H1 (cell line): ENCODE data around the gene LRP1. TPM values are rescaled to one million over a fixed set of nuclear protein-coding genes. Genes with fewer than 3 reads are reported as not detected.

Experiments used
- CTCF ChIA-PET: fragments of 300-600 bp; sonication (Branson Sonifier 250); formaldehyde crosslinking; loops from one replicate; lab custom pipeline; 2021; ENCODE audit not compliant: partially characterized antibody; lab: Charles Lee
- POLR2A ChIA-PET: fragments of 300-600 bp; sonication (Branson Sonifier 250); formaldehyde crosslinking; loops from one replicate; lab custom pipeline; 2021; ENCODE audit warnings: inconsistent platforms; ENCODE audit not compliant: partially characterized antibody; lab: Charles Lee
- DNase-seq, 2 experiments: peaks; one replicate each; pipeline versions ENCODE4 v3.0.0 to v3.0.0-alpha.2; 2010 to 2022; ENCODE audit warnings: low spot score in 2 of 2, low read depth in 1 of 2, mixed read lengths in 1 of 2
- FAIRE-seq: peaks from 2 replicates; lab custom pipeline; 2011; peaks lifted over from hg19 to GRCh38; lab: Jason Lieb, UNC
- H2AFZ ChIP-seq: 2 replicates; pipeline ENCODE4 v1.8.1; 2012; ENCODE audit warnings: low read length, inconsistent platforms
- H2AK5ac ChIP-seq: 2 replicates; pipeline ENCODE4 v1.6.1; 2013; ENCODE audit warnings: low read depth, low read length
- H2BK120ac ChIP-seq: replicated peaks from 2 replicates; pipeline ENCODE3; 2013; ENCODE audit warnings: low read depth, low read length, inconsistent platforms
- H2BK12ac ChIP-seq: 2 replicates; pipeline ENCODE4 v1.6.1; 2013; ENCODE audit warnings: low read depth, low read length
- H2BK15ac ChIP-seq: 2 replicates; pipeline ENCODE4 v1.6.1; 2013; ENCODE audit warnings: low read length
- H2BK20ac ChIP-seq: 2 replicates; pipeline ENCODE4 v1.6.1; 2013; ENCODE audit warnings: low read length
- H2BK5ac ChIP-seq: 2 replicates; pipeline ENCODE4 v1.6.1; 2013; ENCODE audit warnings: low read depth, low read length
- H3K14ac ChIP-seq: 2 replicates; pipeline ENCODE4 v1.6.1; 2013; ENCODE audit warnings: inconsistent platforms; ENCODE audit not compliant: insufficient read length
- H3K18ac ChIP-seq: 2 replicates; pipeline ENCODE4 v1.6.1; 2013; ENCODE audit warnings: low read length; ENCODE audit errors: extremely low read depth
- H3K23ac ChIP-seq: 2 replicates; pipeline ENCODE4 v1.6.1; 2013; ENCODE audit warnings: inconsistent platforms; ENCODE audit not compliant: insufficient read length
- H3K23me2 ChIP-seq: 2 replicates; pipeline ENCODE4 v1.6.1; 2013; ENCODE audit warnings: low read depth, low read length
- H3K27ac ChIP-seq: 2 replicates; pipeline ENCODE4 v1.6.1; 2011; ENCODE audit warnings: low read depth, low read length, inconsistent platforms
- H3K27me3 ChIP-seq, 4 experiments: replicated peaks in 1 of 4; 1 replicate in 1 of 4; 2 replicates in 3 of 4; pipeline versions ENCODE4 v1.6.1 to v1.8.1; 2011 to 2013; ENCODE audit warnings: low read length in 3 of 4, mild to moderate bottlenecking in 3 of 4, inconsistent platforms in 2 of 4, mixed read lengths in 2 of 4, moderate library complexity in 1 of 4; ENCODE audit not compliant: control insufficient read depth in 3 of 4, insufficient read depth in 3 of 4; ENCODE audit errors: extremely low read depth in 1 of 4
- H3K36me3 ChIP-seq, 4 experiments: 2 replicates each; pipeline versions ENCODE4 v1.6.1 to v1.8.1; 2011 to 2013; ENCODE audit warnings: mild to moderate bottlenecking in 4 of 4, low read length in 3 of 4, moderate library complexity in 2 of 4, control low read depth in 1 of 4, inconsistent platforms in 1 of 4; ENCODE audit not compliant: insufficient read depth in 4 of 4, control insufficient read depth in 2 of 4
- H3K4ac ChIP-seq: replicated peaks from 2 replicates; pipeline ENCODE3; 2013; ENCODE audit warnings: low read length, low read depth, mixed read lengths, inconsistent platforms; ENCODE audit not compliant: insufficient read length
- H3K4me1 ChIP-seq, 4 experiments: replicated peaks in 1 of 4; 1 replicate in 1 of 4; 2 replicates in 3 of 4; pipeline versions ENCODE4 v1.6.1 to v1.8.1; 2011 to 2013; ENCODE audit warnings: low read length in 3 of 4, inconsistent platforms in 2 of 4, mixed read lengths in 1 of 4; ENCODE audit not compliant: insufficient read depth in 4 of 4, control insufficient read depth in 3 of 4
- H3K4me2 ChIP-seq, 2 experiments: 2 replicates each; pipeline versions ENCODE4 v1.6.1 to v1.8.1; 2011 to 2013; ENCODE audit warnings: low read depth in 2 of 2, low read length in 2 of 2, control low read depth in 1 of 2, inconsistent platforms in 1 of 2, mild to moderate bottlenecking in 1 of 2; ENCODE audit not compliant: insufficient read depth in 1 of 2
- H3K4me3 ChIP-seq, 4 experiments: fragments of 200-600, 300-600 bp in 1 of 4; sonication (generic), shearing (Covaris generic), sonication (Bioruptor Twin) in 1 of 4; 2 replicates each; pipeline versions ENCODE4 v1.5.1 to v1.8.1; 2011 to 2016; ENCODE audit warnings: low read length in 4 of 4, low read depth in 3 of 4, control low read depth in 2 of 4, inconsistent platforms in 2 of 4, mild to moderate bottlenecking in 2 of 4, mixed read lengths in 1 of 4, moderate library complexity in 1 of 4; ENCODE audit not compliant: insufficient read depth in 2 of 4; ENCODE audit errors: extremely low read depth in 1 of 4
- H3K56ac ChIP-seq: replicated peaks from 2 replicates; pipeline ENCODE3; 2013; ENCODE audit warnings: low read depth, mild to moderate bottlenecking, mixed read lengths, low read length, inconsistent platforms; ENCODE audit not compliant: insufficient read length
- H3K79me1 ChIP-seq: 2 replicates; pipeline ENCODE4 v1.6.1; 2013; ENCODE audit warnings: low read depth, low read length, control low read depth
- H3K79me2 ChIP-seq, 2 experiments: 2 replicates each; pipeline versions ENCODE4 v1.6.1 to v1.8.1; 2012 to 2013; ENCODE audit warnings: low read length in 2 of 2, mild to moderate bottlenecking in 2 of 2, inconsistent platforms in 1 of 2; ENCODE audit not compliant: insufficient read depth in 2 of 2, control insufficient read depth in 1 of 2
- H3K9ac ChIP-seq, 4 experiments: replicated peaks in 1 of 4; 1 replicate in 1 of 4; 2 replicates in 3 of 4; pipeline versions ENCODE4 v1.6.1 to v1.8.1; 2011 to 2013; ENCODE audit warnings: low read depth in 3 of 4, low read length in 3 of 4, control low read depth in 2 of 4, mild to moderate bottlenecking in 2 of 4, moderate library complexity in 2 of 4, inconsistent platforms in 1 of 4; ENCODE audit errors: extremely low read depth in 1 of 4
- H3K9me3 ChIP-seq, 2 experiments: 2 replicates each; pipeline versions ENCODE4 v1.6.1 to v1.8.1; 2012 to 2013; ENCODE audit warnings: mild to moderate bottlenecking in 2 of 2, moderate library complexity in 2 of 2, control low read depth in 1 of 2, inconsistent platforms in 1 of 2, low read depth in 1 of 2, low read length in 1 of 2, mixed read lengths in 1 of 2; ENCODE audit not compliant: insufficient read depth in 2 of 2
- H4K20me1 ChIP-seq, 2 experiments: replicated peaks in 1 of 2; 2 replicates each; pipeline versions ENCODE3 to v1.8.1; 2011 to 2013; ENCODE audit warnings: inconsistent platforms in 2 of 2, low read length in 2 of 2, mild to moderate bottlenecking in 1 of 2; ENCODE audit not compliant: insufficient read depth in 2 of 2, control insufficient read depth in 1 of 2
- H4K5ac ChIP-seq: 2 replicates; pipeline ENCODE4 v1.6.1; 2013; ENCODE audit warnings: low read length, low read depth, mixed read lengths, inconsistent platforms; ENCODE audit not compliant: insufficient read length
- H4K8ac ChIP-seq: 2 replicates; pipeline ENCODE4 v1.8.0; 2013; ENCODE audit warnings: mild to moderate bottlenecking, moderate library complexity, low read length, inconsistent platforms; ENCODE audit not compliant: insufficient read depth; ENCODE audit errors: extremely low read depth
- H4K91ac ChIP-seq: replicated peaks from 2 replicates; pipeline ENCODE3; 2013; ENCODE audit warnings: low read length, mixed read lengths, inconsistent platforms; ENCODE audit not compliant: insufficient read length
- ATF2 ChIP-seq: IDR thresholded peaks from 2 replicates; pipeline ENCODE4 v1.6.1; 2012; ENCODE audit warnings: low read length, inconsistent platforms
- HDAC2 ChIP-seq, 2 experiments: fragments of 300-600 bp in 1 of 2; sonication (generic) in 1 of 2; IDR thresholded peaks; 2 replicates each; pipeline ENCODE4 v1.6.1; 2011 to 2012; ENCODE audit warnings: low read depth in 2 of 2, low read length in 2 of 2, mild to moderate bottlenecking in 2 of 2, moderate library complexity in 2 of 2, borderline replicate concordance in 1 of 2, inconsistent platforms in 1 of 2
- MAFK ChIP-seq: IDR thresholded peaks from 2 replicates; pipeline ENCODE4 v1.6.1; 2012; ENCODE audit warnings: low read depth, mild to moderate bottlenecking, improper control_type of control experiment, low read length
- RAD21 ChIP-seq, 2 experiments: IDR thresholded peaks in 1 of 2; conservative IDR thresholded peaks in 1 of 2; 2 replicates each; pipeline ENCODE4 v1.6.1; 2011; ENCODE audit warnings: low read depth in 2 of 2, low read length in 2 of 2, improper control_type of control experiment in 1 of 2, inconsistent platforms in 1 of 2, mild to moderate bottlenecking in 1 of 2, moderate library complexity in 1 of 2
- SAP30 ChIP-seq: fragments of 300-600 bp; sonication (generic); IDR thresholded peaks from 2 replicates; pipeline ENCODE4 v1.7.1; 2012; ENCODE audit warnings: low read length, moderate library complexity, mild to moderate bottlenecking, inconsistent platforms; ENCODE audit not compliant: insufficient read depth, insufficient replicate concordance
- SIRT6 ChIP-seq: IDR thresholded peaks from one replicate; pipeline ENCODE4 v1.7.1; 2012; ENCODE audit warnings: low read length, inconsistent platforms
- WGBS, 2 experiments: shearing (Covaris generic) in 1 of 2; methylation state at CpG; one replicate each; pipeline versions ENCODE4 v1.1.6 to v1.1.7; 2013 to 2015; ENCODE audit warnings: low lambda C conversion rate in 2 of 2, mixed read lengths in 2 of 2, inconsistent platforms in 1 of 2, low coverage in 1 of 2, missing lambda C conversion rate in 1 of 2; ENCODE audit not compliant: insufficient replicate concordance in 2 of 2, insufficient coverage in 1 of 2, insufficient read length in 1 of 2; ENCODE audit errors: extremely low coverage in 1 of 2, missing lambda C conversion rate in 1 of 2; 5-methylcytosine and 5-hydroxymethylcytosine counted together
- polyA plus RNA-seq, 7 experiments: library from polyadenylated mRNA; depleted of rRNA in 3 of 7; stranded (reverse) in 5 of 7; unstranded in 2 of 7; fragments of >200 nt in 5 of 7; fragments of 200-250 nt in 2 of 7; gene quantifications; 1 replicate in 5 of 7; 2 replicates in 1 of 7; 4 replicates in 1 of 7; pipeline versions ENCODE4 v1.2.1 to v1.2.3, GENCODE V29; 2011 to 2013; ENCODE audit warnings: missing spikeins in 2 of 7, mixed read lengths in 2 of 7
- total RNA-seq: library from RNA; stranded (reverse); fragmentation: NEBNext Ultra II Directional; extraction: Animal tissue kit (Norgen Biotek cat#: 25700); gene quantifications from 2 replicates; pipeline ENCODE4 v1.2.1, GENCODE V29; 2021

The LRP1 gene
- total and polyA plus RNA-seq, 2 of the 8 experiments (the other 6 are each of a cell fraction or from before 2014, with no cell fraction given), result 35.3 to 92.5 TPM

GRCh38 chr12:57180321-57180989 is 52.2 kb downstream of the LRP1 start:
- no peaks in the 10 kb centered on the region for H3K79me2 ChIP-seq
- H2AFZ ChIP-seq, result no peak overlapping the region
- DNase-seq, result no peak
- H3K4me3 ChIP-seq, result no peak overlapping the region
- H3K4me1 ChIP-seq, result no peaks in the 10 kb centered on the region; a peak in 1 of 7 replicates
- no peak overlapping the region for H2BK20ac ChIP-seq
- no peaks in the 10 kb centered on the region for H3K9me3 ChIP-seq
- H3K14ac ChIP-seq, result no peak overlapping the region
- H3K36me3 ChIP-seq, result peaks cover 48 to 76% (median 71%) of the 10 kb centered on the region in 4 experiments
- TF ChIP-seq HDAC2 (IDR thresholded peaks at IDR 0.05; ENCODE audit: borderline replicate concordance in 1 of 2, low read depth in 2 of 2, low read length in 2 of 2) (no peak), SIRT6 (no peak), RAD21 (IDR thresholded peaks at IDR 0.05 in 1 of 2, conservative IDR thresholded peaks at IDR 0.05 in 1 of 2; ENCODE audit: low read depth in 2 of 2, low read length in 2 of 2) (no peak), ATF2 (no peak), SAP30 (no peak), MAFK (no peak)
- no peak overlapping the region for H3K56ac ChIP-seq
- no peak overlapping the region for H2BK12ac ChIP-seq
- H3K4ac ChIP-seq, result no peak overlapping the region
- H2AK5ac ChIP-seq, result no peak overlapping the region
- peaks cover 9 to 21% of the 10 kb centered on the region in 2 experiments for H4K20me1 ChIP-seq
- H3K4me2 ChIP-seq, result no peak overlapping the region
- H2BK5ac ChIP-seq, result no peak overlapping the region
- H3K79me1 ChIP-seq, result no peaks in the 10 kb centered on the region
- no peak overlapping the region for H3K18ac ChIP-seq
- 92% methylated on average over 20 of the region's 20 CpGs; no CpG with 5 or more reads in 1 of the 2 experiments for WGBS, 2 experiments
- no peak overlapping the region for H2BK120ac ChIP-seq
- H3K27me3 ChIP-seq, result no peaks in the 10 kb centered on the region
- no peak for FAIRE-seq
- POLR2A ChIA-PET, result interaction anchor here (0.7 to 4.6 kb wide), 13 partner anchors 8 to 59 kb away, joined by 3 to 15 read pairs (median 4); partner anchors contain the start of genes LRP1-AS and SHMT2
- CTCF ChIA-PET, result interaction anchor here (1.0 to 21.9 kb wide), 11 partner anchors 4 to 63 kb away, joined by 3 to 389 read pairs (median 3); partner anchors contain the start of gene LRP1
- no peak overlapping the region for H3K23ac ChIP-seq
- no peak overlapping the region for H3K27ac ChIP-seq
- no peak overlapping the region for H2BK15ac ChIP-seq
- no peak overlapping the region for H4K91ac ChIP-seq
- no peak overlapping the region for H3K9ac ChIP-seq
- H4K5ac ChIP-seq, result no peak overlapping the region
- no peaks in the 10 kb centered on the region for H3K23me2 ChIP-seq
- no peak overlapping the region for H4K8ac ChIP-seq
